SH-SY5Y (cell line): ENCODE data around the gene COL1A1.

Experiments used
- GATA2 ChIP-seq: IDR thresholded peaks from 2 replicates; pipeline ENCODE4 v1.6.1; 2011; ENCODE audit warnings: mild to moderate bottlenecking, low read depth, low read length
- GATA3 ChIP-seq: IDR thresholded peaks from 2 replicates; pipeline ENCODE4 v1.6.1; 2011; ENCODE audit warnings: low read depth, mild to moderate bottlenecking, low read length, moderate library complexity

GRCh38 chr17:50152736-50153135, 48.7 kb downstream of the COL1A1 start:
- no peak for TF ChIP-seq GATA2
- TF ChIP-seq GATA3, result no peak
